Fibroblast of villous mesenchyme (primary cell): ENCODE measurements around the gene HHIP. TPM values are rescaled to one million over a fixed set of nuclear protein-coding genes. Genes with fewer than 3 reads are reported as not detected.

Experiments
- DNase-seq: peaks from one replicate; pipeline ENCODE4 v3.0.0-alpha.2; 2010; ENCODE audit warnings: low read depth
- H3K4me3 ChIP-seq: 2 replicates; pipeline ENCODE4 v1.5.1; 2011; ENCODE audit warnings: low read depth, mild to moderate bottlenecking, low read length
- total RNA-seq: library from RNA; depleted of rRNA; stranded (reverse); fragments of >200 nt; gene quantifications from 2 replicates; pipeline ENCODE4 v1.2.3, GENCODE V29; 2012
- TF ChIP-seq, protein P1 (sequence below): IDR thresholded peaks from 2 replicates; pipeline ENCODE4 v1.5.1; 2012; ENCODE audit warnings: low read depth, mild to moderate bottlenecking, low read length; ENCODE audit not compliant: insufficient read depth

HHIP gene
- total RNA-seq, 1 donor: 1.7 TPM

DNA sequence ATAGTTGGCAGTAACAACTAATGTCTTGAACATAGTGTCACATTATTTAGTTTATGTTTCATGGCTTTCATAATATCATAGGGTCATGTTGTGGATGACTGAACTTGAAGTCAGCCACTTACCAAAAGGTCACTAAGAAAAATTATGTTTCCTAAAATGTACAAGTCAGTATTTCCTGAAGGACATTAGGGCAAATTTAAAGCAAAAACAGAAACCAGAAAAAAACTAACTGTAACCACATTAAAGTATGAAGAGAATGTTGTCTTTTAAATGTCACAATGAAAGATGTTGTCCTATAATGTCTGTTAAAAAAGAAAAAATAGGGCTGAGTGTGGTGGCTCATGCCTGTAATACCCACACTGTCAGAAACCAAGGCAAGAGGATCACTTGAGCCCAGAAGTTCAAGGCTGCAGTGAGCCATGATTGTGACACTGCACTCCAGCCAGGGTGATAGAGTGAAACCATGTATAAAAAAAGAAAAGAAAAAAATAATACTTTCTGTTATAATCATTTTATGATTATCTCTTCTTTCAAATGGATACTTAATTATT lies 55.8 kb downstream of the HHIP start:
- DNase-seq: peak; percentile 20
- TF ChIP-seq, protein P1, sequence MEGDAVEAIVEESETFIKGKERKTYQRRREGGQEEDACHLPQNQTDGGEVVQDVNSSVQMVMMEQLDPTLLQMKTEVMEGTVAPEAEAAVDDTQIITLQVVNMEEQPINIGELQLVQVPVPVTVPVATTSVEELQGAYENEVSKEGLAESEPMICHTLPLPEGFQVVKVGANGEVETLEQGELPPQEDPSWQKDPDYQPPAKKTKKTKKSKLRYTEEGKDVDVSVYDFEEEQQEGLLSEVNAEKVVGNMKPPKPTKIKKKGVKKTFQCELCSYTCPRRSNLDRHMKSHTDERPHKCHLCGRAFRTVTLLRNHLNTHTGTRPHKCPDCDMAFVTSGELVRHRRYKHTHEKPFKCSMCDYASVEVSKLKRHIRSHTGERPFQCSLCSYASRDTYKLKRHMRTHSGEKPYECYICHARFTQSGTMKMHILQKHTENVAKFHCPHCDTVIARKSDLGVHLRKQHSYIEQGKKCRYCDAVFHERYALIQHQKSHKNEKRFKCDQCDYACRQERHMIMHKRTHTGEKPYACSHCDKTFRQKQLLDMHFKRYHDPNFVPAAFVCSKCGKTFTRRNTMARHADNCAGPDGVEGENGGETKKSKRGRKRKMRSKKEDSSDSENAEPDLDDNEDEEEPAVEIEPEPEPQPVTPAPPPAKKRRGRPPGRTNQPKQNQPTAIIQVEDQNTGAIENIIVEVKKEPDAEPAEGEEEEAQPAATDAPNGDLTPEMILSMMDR: no peak
- H3K4me3 ChIP-seq: no peak overlapping the region

DNA sequence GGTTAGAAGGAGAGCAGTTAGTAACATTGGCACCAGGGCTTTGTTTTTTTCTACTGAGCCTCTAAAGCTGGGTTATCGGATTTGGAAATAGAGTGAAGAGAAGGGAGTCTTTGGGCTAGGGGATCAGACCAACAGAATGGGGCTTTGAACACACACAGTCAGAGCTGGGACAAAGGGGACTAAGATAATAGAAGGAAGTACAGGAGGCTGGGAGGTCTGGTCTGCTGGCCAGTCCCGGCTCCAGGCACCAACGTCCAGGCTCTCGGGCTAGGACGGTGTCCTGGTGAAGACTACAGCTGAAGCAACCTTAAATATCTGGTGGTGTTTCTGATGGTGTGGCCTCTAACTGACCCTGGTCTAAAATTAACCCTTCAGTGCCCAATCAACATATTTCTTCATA lies 57.5 kb downstream of the HHIP start:
- H3K4me3 ChIP-seq: no peak overlapping the region
- TF ChIP-seq, protein P1: no peak
- no peak for DNase-seq

DNA sequence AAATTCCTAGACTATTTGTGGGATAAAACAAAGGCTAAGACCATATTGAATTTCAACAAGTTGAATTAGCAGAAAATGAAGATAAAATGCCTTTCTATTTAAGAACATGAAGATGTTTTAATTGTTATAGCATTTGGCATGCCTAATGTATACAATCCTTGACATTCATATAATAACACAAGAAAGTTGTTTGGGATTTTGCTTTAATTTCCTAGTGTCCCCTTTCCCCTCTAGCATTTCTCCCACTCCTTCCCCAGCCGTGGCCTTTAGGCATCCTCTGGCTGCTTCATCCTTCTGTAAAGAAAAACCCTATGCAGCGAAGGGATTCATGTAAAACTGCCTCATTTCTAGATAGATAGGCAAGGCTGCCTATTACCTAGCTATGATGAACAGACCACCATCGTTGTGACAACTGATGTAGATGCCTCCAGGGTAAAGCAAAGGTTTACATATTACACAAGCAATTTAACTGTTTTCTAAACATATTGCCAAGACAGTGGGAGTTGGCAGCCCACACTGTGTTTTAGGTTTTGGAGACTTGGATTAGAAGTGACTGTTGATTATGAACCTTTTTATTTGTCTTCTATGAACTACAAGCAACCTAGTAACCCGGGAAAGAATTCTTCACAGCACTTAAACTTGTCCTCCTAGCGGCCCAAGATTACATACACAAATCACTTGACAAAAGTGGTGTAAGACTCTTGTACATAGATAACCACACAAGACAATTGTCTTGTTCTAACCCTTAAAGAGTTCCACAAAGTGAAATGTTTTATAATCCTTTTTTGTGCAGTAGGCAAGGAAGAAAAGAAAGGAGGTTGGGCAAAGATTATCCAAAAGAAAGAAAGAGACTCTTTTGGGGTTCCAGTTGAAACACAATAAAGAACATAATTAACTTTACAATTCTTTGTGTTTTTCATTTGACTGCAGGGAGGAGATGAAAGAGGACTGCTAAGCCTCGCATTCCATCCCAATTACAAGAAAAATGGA lies 59.9 kb downstream of the HHIP start:
- H3K4me3 ChIP-seq: no peak overlapping the region
- peak; percentile 28 for DNase-seq
- TF ChIP-seq, protein P1: no peak

DNA sequence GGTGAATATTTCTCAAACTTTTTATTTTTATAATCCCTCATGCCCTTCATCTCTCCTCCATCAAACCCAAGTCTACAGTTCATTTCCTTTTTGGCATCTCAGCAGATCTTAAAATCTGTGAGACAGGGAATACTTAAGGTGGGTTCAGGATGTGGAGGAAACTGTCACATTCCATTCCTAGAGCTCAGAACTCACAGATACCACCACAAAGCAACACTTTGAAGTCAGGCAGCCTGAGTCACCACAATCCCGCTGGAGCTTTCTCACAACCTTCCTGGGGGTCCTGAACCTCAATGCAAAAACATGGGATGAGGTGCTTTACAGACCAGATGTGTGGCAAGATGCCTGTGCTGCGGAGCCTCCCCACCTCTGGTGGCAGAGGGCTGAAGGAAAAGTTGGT lies 63.2 kb downstream of the HHIP start:
- peak; percentile 28 for DNase-seq
- TF ChIP-seq, protein P1: no peak
- no peak overlapping the region for H3K4me3 ChIP-seq

DNA sequence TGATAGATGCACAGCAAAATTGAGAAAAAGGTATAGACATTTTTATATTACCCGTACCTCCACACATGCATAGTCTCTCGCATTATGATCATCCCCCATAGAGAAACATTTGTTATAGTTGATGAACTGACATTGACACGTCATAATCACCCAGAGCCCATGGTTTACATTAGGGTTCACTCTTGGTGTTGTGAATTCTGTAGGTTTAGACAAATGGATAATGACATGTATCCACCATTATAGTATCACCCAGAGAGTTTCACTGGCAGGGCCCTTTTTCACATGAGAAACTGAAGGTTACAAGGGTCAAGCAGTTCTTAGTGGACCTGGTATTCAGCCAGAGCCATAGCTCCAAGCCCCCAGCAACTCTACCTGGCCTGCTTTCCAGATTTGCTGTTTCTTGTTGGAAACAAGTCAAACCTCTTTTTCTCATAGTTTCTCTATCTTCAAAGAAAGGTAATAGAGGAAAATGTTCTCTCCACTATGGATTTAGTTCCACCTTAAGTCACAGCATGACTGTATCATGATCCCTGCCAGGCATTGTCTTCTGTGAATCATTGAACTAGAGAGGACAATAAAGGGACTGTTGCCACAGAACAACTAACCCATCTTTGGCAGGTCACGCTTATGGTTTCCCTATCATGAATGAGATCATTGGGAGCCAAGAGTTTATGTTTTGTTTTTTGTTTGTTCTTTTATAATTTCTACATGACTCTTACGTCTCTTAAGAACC lies 64.0 kb downstream of the HHIP start:
- DNase-seq: peak; percentile 28
- no peak overlapping the region for H3K4me3 ChIP-seq
- TF ChIP-seq, protein P1: no peak

DNA sequence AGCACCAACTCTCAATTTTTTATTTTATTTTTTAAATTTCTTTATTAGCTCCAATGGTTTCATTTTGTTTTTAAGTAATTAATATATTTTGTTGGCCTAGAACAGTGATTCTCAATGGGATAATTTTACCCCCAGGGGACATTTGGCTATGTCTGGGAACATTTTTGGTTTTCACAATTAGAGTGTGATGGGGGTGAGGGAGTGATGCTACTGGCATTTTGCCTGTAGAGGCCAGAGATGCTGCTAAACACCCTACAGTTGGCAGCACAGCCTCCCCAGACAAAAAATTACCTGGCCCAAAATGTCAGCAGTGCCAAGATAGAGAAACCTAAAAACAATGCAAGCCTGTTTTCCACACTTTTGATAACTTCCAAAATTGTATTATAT lies 64.6 kb downstream of the HHIP start:
- no peak for DNase-seq
- no peak overlapping the region for H3K4me3 ChIP-seq
- TF ChIP-seq, protein P1: no peak
